SK-N-MC (cell line): ENCODE measurements around the gene SEC31A.
"Not testable (repeated sequence)": the region's sequence is repeated elsewhere in the genome, so short reads cannot be mapped to it uniquely, and the experiment has no call there.

ENCODE experiments used
- DNase-seq: peaks from one replicate; pipeline ENCODE4 v3.0.0-alpha.2; 2011; ENCODE audit warnings: low read depth, low spot score
- H3K27ac ChIP-seq: fragments of 200-600 bp; sonication (generic); 2 replicates; pipeline ENCODE4 v1.5.1; 2016; ENCODE audit warnings: mixed run types
- H3K36me3 ChIP-seq: fragments of 200-600 bp; sonication (generic); 2 replicates; pipeline ENCODE4 v1.6.1; 2017; ENCODE audit warnings: antibody characterized with exemption, low read length, mixed read lengths; ENCODE audit not compliant: insufficient read depth
- H3K4me3 ChIP-seq: fragments of 200-600 bp; sonication (generic); 2 replicates; pipeline ENCODE4 v1.5.1; 2016
- H3K9ac ChIP-seq: fragments of 200-600 bp; sonication (generic); 2 replicates; pipeline ENCODE4 v1.8.0; 2017; ENCODE audit warnings: mixed run types, mixed read lengths; ENCODE audit not compliant: insufficient read length
- H3K9me3 ChIP-seq: fragments of 200-600 bp; sonication (generic); 2 replicates; pipeline ENCODE4 v1.6.1; 2017; ENCODE audit warnings: low read depth, mild to moderate bottlenecking, antibody characterized with exemption, low read length, moderate library complexity, mixed read lengths
- EZH2 ChIP-seq: fragments of 200-600 bp; sonication (generic); IDR thresholded peaks from one replicate; pipeline ENCODE4 v1.6.1; 2017; ENCODE audit warnings: antibody characterized with exemption
- FOXP2 ChIP-seq: optimal IDR thresholded peaks from 2 replicates; pipeline ENCODE3; 2011; ENCODE audit warnings: mild to moderate bottlenecking, moderate library complexity; ENCODE audit not compliant: insufficient read depth; ENCODE audit errors: extremely low read length, control extremely low read depth
- POLR2AphosphoS5 ChIP-seq: IDR thresholded peaks from 2 replicates; pipeline ENCODE4 v1.6.1; 2012; ENCODE audit warnings: mild to moderate bottlenecking, low read depth, low read length, borderline replicate concordance

The SEC31A gene

GRCh38 chr4:82886147-82886942 lies 4.6 kb downstream of the SEC31A start:
- no peak for DNase-seq
- H3K4me3 ChIP-seq = no peak overlapping the region
- H3K9ac ChIP-seq = peak overlapping the region; percentile 41
- no peak overlapping the region for H3K27ac ChIP-seq
- no peaks in the 10 kb centered on the region for H3K9me3 ChIP-seq
- TF ChIP-seq EZH2 (no peak), POLR2AphosphoS5 (no peak), FOXP2 (no peak)
- peaks cover 32% of the 10 kb centered on the region for H3K36me3 ChIP-seq

- Histone ChIP-seq H3K9ac (no peak overlapping the region), H3K36me3 (peaks cover 37% of the 10 kb centered on the region), H3K27ac (no peak overlapping the region), H3K9me3 (no peaks in the 10 kb centered on the region), H3K4me3 (no peak overlapping the region)
- no peak for DNase-seq
- TF ChIP-seq POLR2AphosphoS5 (no peak), FOXP2 (no peak), EZH2 (no peak)
These were observed 5.5 kb downstream of the SEC31A start for GRCh38 chr4:82885410-82885809.

GRCh38 chr4:82868572-82868971 lies 22.4 kb downstream of the SEC31A start:
- no peaks in the 10 kb centered on the region for H3K9me3 ChIP-seq
- no peak for TF ChIP-seq FOXP2
- no peak for TF ChIP-seq EZH2
- TF ChIP-seq POLR2AphosphoS5 = no peak
- no peak overlapping the region for H3K9ac ChIP-seq
- no peak overlapping the region for H3K27ac ChIP-seq
- no peak overlapping the region for H3K4me3 ChIP-seq
- DNase-seq = no peak
- H3K36me3 ChIP-seq = peaks cover 88% of the 10 kb centered on the region

- no peaks in the 10 kb centered on the region for H3K9me3 ChIP-seq
- no peak for DNase-seq
- peaks cover 84% of the 10 kb centered on the region for H3K36me3 ChIP-seq
- H3K9ac ChIP-seq = no peak overlapping the region
- H3K27ac ChIP-seq = peak overlapping the region; percentile 71
- no peak for TF ChIP-seq FOXP2
- TF ChIP-seq EZH2 = no peak
- no peak for TF ChIP-seq POLR2AphosphoS5
- no peak overlapping the region for H3K4me3 ChIP-seq
These were observed 24.1 kb downstream of the SEC31A start for GRCh38 chr4:82866706-82867385.

GRCh38 chr4:82866033-82866432 lies 24.9 kb downstream of the SEC31A start:
- peak overlapping the region; percentile 39; the same call in 1 of the 2 replicates for H3K27ac ChIP-seq
- not testable (repeated sequence) for DNase-seq, H3K4me3 ChIP-seq, H3K9me3 ChIP-seq, H3K9ac ChIP-seq
- peaks cover 83% of the 10 kb centered on the region for H3K36me3 ChIP-seq

GRCh38 chr4:82865592-82865991 lies 25.4 kb downstream of the SEC31A start:
- H3K9ac ChIP-seq = no peak overlapping the region
- peak overlapping the region; percentile 39; the same call in 1 of the 2 replicates for H3K27ac ChIP-seq
- H3K36me3 ChIP-seq = peaks cover 80% of the 10 kb centered on the region
- H3K4me3 ChIP-seq = no peak overlapping the region
- DNase-seq = peak; percentile 75
- no peaks in the 10 kb centered on the region for H3K9me3 ChIP-seq
- TF ChIP-seq EZH2 (no peak), FOXP2 (no peak), POLR2AphosphoS5 (no peak)

GRCh38 chr4:82864336-82864979 lies 26.5 kb downstream of the SEC31A start:
- Histone ChIP-seq H3K36me3 (peaks cover 72% of the 10 kb centered on the region), H3K4me3 (no peak overlapping the region), H3K27ac (peak overlapping the region; percentile 48; the same call in 1 of the 2 replicates), H3K9ac (no peak overlapping the region), H3K9me3 (no peaks in the 10 kb centered on the region)
- TF ChIP-seq EZH2 (no peak), POLR2AphosphoS5 (no peak), FOXP2 (no peak)
- DNase-seq = no peak

GRCh38 chr4:82861529-82861928 lies 29.4 kb downstream of the SEC31A start:
- no peak overlapping the region for H3K27ac ChIP-seq
- H3K36me3 ChIP-seq = peaks cover 59% of the 10 kb centered on the region

GRCh38 chr4:82860487-82860886 lies 30.5 kb downstream of the SEC31A start:
- H3K4me3 ChIP-seq, H3K9me3 ChIP-seq, H3K27ac ChIP-seq, DNase-seq, H3K9ac ChIP-seq: not testable (repeated sequence)
- H3K36me3 ChIP-seq = peaks cover 64% of the 10 kb centered on the region

More at GRCh38 chr4:82861529-82861928, 29.4 kb downstream of the SEC31A start:
- DNase-seq = no peak
- no peak for TF ChIP-seq EZH2
- no peak for TF ChIP-seq FOXP2
- TF ChIP-seq POLR2AphosphoS5 = no peak
- Histone ChIP-seq H3K9ac (no peak overlapping the region), H3K4me3 (no peak overlapping the region), H3K9me3 (no peaks in the 10 kb centered on the region)
